Activated B cell treated with CpG ODN at 0.5 μM for 24 hours (primary cell): ENCODE results near the gene LCN9. TPM values are rescaled to one million over a fixed set of nuclear protein-coding genes. Genes with fewer than 3 reads are reported as not detected.

Experiments used
- ATAC-seq: fragments of 200-7000 bp; cut with Tn5 transposase; one replicate; pipeline ENCODE4 v1.10.0; 2021; ENCODE audit warnings: low read depth, mild to moderate bottlenecking, moderate library complexity
- CTCF ChIA-PET: fragments of 350-600 bp; sonication (Branson Sonifier 250); formaldehyde crosslinking; loops from one replicate; lab custom pipeline; 2021; ENCODE audit warnings: antibody characterized with exemption; lab: Charles Lee
- POLR2A ChIA-PET: fragments of 350-600 bp; sonication (Branson Sonifier 250); formaldehyde crosslinking; loops from one replicate; lab custom pipeline; 2021; ENCODE audit warnings: antibody characterized with exemption; lab: Charles Lee
- DNase-seq: peaks from one replicate; pipeline ENCODE4 v3.0.0; 2022
- H3K27ac Mint-ChIP-seq: one replicate; pipeline ENCODE4 v1.8.0; 2020; ENCODE audit warnings: mixed read lengths
- H3K27me3 Mint-ChIP-seq: one replicate; pipeline ENCODE4 v1.8.0; 2021; ENCODE audit warnings: mixed read lengths
- H3K36me3 Mint-ChIP-seq: one replicate; pipeline ENCODE4 v1.8.0; 2021; ENCODE audit warnings: low read depth, mixed read lengths
- H3K4me1 Mint-ChIP-seq: one replicate; pipeline ENCODE4 v1.8.0; 2021; ENCODE audit warnings: mixed read lengths
- H3K4me3 Mint-ChIP-seq: one replicate; pipeline ENCODE4 v1.8.0; 2020; ENCODE audit warnings: mild to moderate bottlenecking, mixed read lengths
- H3K9me3 Mint-ChIP-seq: one replicate; pipeline ENCODE4 v1.8.0; 2020; ENCODE audit warnings: mixed read lengths
- intact Hi-C: fragments of 100-400 bp; cut with micrococcal nuclease; formaldehyde crosslinking; loops from one replicate; pipeline ENCODE4 v1.15.1; 2024
- total RNA-seq: library from RNA; stranded (reverse); gene quantifications from 2 replicates; pipeline ENCODE4 v1.2.3, GENCODE V29; 2022
- TF ChIP-seq, protein P1 (sequence below): fragments of 200-600 bp; IDR thresholded peaks from one replicate; pipeline ENCODE4 v1.8.0; 2022; ENCODE audit warnings: antibody characterized with exemption, mild to moderate bottlenecking

LCN9 gene
- total RNA-seq, 1 donor from 2014 or later = not detected

DNA sequence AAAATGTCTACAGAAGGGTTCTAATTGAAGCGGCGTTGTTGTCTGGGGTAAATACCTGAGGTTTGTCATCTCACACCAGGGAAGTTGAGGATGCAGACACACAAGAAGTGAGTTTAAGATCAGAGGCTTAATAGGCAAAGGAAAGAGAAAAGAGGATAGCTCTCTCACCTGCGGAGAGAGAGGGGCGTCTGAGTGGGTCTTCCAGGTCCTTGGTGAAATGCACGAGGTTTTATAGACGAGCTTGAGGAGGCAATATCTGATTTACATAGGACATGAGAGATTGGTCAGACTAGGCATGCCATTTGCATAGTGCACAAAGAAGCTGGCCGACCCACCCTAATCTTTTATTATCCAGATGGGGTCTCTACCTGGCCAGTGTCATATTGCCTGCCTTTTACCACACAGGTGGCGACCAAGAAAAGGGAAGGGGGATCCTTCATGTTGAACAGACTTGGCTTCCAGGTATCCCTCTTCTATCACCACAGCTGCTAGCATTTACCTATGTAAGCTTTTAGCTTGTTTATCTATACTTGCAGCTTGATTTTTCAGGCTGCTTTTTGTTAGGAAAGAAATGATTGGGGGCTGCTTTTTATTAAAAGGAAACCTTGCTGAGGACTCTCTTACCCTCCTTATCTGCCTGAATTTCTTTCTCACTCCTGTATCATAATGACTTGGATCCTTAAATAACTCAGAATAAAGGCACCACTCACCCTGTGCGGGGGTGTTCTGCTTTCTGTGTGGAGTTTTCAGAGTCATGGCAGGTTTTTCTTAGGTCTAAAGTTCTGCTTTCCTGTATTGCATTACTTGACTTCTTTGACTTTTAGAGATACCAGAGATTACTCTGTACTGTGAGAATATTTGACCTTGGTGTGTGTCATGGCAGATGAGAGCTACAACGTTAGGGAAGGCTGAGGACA lies 14.4 kb upstream of the LCN9 start:
- TF ChIP-seq, protein P1, sequence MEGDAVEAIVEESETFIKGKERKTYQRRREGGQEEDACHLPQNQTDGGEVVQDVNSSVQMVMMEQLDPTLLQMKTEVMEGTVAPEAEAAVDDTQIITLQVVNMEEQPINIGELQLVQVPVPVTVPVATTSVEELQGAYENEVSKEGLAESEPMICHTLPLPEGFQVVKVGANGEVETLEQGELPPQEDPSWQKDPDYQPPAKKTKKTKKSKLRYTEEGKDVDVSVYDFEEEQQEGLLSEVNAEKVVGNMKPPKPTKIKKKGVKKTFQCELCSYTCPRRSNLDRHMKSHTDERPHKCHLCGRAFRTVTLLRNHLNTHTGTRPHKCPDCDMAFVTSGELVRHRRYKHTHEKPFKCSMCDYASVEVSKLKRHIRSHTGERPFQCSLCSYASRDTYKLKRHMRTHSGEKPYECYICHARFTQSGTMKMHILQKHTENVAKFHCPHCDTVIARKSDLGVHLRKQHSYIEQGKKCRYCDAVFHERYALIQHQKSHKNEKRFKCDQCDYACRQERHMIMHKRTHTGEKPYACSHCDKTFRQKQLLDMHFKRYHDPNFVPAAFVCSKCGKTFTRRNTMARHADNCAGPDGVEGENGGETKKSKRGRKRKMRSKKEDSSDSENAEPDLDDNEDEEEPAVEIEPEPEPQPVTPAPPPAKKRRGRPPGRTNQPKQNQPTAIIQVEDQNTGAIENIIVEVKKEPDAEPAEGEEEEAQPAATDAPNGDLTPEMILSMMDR = no peak
- DNase-seq = no peak
- Mint-ChIP-seq H3K27ac (no peak overlapping the region), H3K4me1 (no peaks in the 10 kb centered on the region), H3K36me3 (peaks cover 6% of the 10 kb centered on the region), H3K4me3 (no peak overlapping the region), H3K27me3 (no peaks in the 10 kb centered on the region), H3K9me3 (peaks cover 38% of the 10 kb centered on the region)
- ChIA-PET CTCF (no interaction called here), POLR2A (no interaction called here)
- intact Hi-C loops = no loop called here
- no peak for ATAC-seq

DNA sequence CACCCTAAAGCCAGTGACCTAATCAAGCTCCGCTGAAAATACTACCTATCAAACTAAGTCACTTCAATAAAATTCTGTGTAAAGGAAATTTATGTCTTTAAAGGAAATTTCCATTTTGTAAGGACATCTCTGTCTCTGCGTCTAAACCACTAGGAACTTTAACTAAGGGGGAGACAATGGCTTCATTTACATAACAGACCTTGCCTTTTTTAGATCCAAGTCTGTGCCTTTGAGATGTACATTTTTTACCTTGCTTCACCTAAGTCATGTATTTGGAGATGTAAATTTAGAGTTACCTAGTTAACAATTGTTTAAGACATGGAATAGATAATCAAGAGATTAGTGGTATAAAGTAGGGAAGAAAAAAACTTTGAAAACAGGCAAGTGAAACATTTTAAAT lies 13.6 kb upstream of the LCN9 start:
- H3K27me3 Mint-ChIP-seq = no peaks in the 10 kb centered on the region
- H3K4me1 Mint-ChIP-seq = no peaks in the 10 kb centered on the region
- peaks cover 33% of the 10 kb centered on the region for H3K9me3 Mint-ChIP-seq
- ChIA-PET POLR2A (no interaction called here), CTCF (no interaction called here)
- H3K36me3 Mint-ChIP-seq = peaks cover 6% of the 10 kb centered on the region
- no peak overlapping the region for H3K27ac Mint-ChIP-seq
- DNase-seq (no peak), ATAC-seq (no peak)
- intact Hi-C loops = no loop called here
- TF ChIP-seq, protein P1 = no peak
- no peak overlapping the region for H3K4me3 Mint-ChIP-seq

DNA sequence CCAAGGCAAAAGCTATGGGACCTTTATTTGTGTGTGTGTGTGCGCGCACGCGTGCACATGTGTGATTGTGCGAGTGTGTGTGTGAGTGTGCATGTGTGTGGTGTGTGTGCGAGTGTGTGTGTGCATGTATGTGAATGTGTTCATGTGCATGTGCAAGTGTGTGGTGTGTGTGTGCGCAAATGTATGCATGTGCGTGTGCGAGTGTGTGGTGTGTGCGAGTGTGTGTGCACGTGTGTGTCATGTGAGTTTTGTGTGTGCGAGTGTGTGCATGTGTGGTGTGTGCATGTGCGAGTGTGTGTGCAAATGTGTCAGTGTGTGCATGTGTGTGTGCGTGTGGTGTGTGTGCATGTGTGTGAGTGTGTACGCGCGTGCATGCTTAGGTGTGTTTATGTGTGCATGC lies 12.7 kb upstream of the LCN9 start:
- H3K9me3 Mint-ChIP-seq = peaks cover 25% of the 10 kb centered on the region
- no peaks in the 10 kb centered on the region for H3K27me3 Mint-ChIP-seq
- H3K27ac Mint-ChIP-seq = no peak overlapping the region
- no peak for DNase-seq
- ATAC-seq = no peak
- H3K36me3 Mint-ChIP-seq = peaks cover 3% of the 10 kb centered on the region
- no peak overlapping the region for H3K4me3 Mint-ChIP-seq
- ChIA-PET CTCF (no interaction called here), POLR2A (no interaction called here)
- TF ChIP-seq, protein P1 = no peak
- no peaks in the 10 kb centered on the region for H3K4me1 Mint-ChIP-seq
- intact Hi-C loops = no loop called here

DNA sequence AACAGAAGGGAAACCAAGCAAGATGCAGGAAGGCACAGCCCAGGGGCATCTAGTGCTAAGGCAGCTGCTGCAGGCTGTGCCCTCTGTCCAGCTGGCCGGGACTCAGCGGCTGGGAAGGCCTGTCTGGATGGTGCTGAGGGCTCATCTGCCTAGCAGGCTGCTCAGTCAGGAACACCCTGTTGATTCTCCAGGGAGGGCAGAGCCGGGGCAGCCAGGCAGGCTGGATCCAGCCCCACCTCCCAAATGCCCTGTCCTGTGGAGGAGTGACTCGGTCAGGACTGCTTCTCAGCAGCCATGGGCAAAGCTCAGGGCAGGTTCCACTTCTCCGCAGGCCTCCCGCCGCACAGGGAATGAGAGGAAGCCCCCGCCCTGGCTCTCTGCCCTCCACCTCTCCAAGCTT lies 7.8 kb upstream of the LCN9 start:
- no peak for DNase-seq
- CTCF ChIA-PET = no interaction called here
- Mint-ChIP-seq H3K27me3 (no peaks in the 10 kb centered on the region), H3K27ac (no peak overlapping the region), H3K4me1 (no peaks in the 10 kb centered on the region), H3K36me3 (no peaks in the 10 kb centered on the region), H3K9me3 (peaks cover 2% of the 10 kb centered on the region), H3K4me3 (no peak overlapping the region)
- TF ChIP-seq, protein P1 = no peak
- intact Hi-C loops = no loop called here
- no peak for ATAC-seq
- POLR2A ChIA-PET = no interaction called here

DNA sequence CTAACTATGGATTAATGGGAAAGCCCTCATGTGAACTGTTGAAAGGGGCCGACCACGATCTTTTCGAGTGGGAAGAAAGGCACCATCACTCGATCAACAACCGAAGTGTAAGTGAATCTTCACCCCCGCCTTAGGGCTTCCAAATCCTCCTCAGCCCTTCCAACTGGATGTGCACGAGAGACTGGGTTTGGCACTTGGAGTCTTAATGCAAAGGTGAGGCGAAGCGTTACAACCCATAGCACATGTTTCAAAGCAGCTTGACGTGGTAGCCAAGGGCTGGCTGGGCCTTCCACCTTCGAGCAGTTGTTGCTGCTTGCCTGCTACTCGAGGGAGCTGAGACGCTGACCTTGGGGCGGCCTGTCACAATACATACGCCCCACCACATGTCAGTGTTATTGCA lies 5.7 kb upstream of the LCN9 start:
- ChIA-PET POLR2A (no interaction called here), CTCF (no interaction called here)
- no peaks in the 10 kb centered on the region for H3K27me3 Mint-ChIP-seq
- no peak for DNase-seq
- no peaks in the 10 kb centered on the region for H3K36me3 Mint-ChIP-seq
- H3K4me1 Mint-ChIP-seq = no peaks in the 10 kb centered on the region
- no peaks in the 10 kb centered on the region for H3K9me3 Mint-ChIP-seq
- TF ChIP-seq, protein P1 = no peak
- no peak overlapping the region for H3K27ac Mint-ChIP-seq
- ATAC-seq = no peak
- intact Hi-C loops = no loop called here
- H3K4me3 Mint-ChIP-seq = no peak overlapping the region
